ENCODE measurements around the gene EDRF1. TPM values are rescaled to one million over a fixed set of nuclear protein-coding genes. Genes with fewer than 3 reads are reported as not detected.

EDRF1 gene
- total RNA-seq, 2 experiments from 2014 or later = 117 to 232 TPM

- intact Hi-C loops (cut with micrococcal nuclease; ENCODE audit: unreplicated experiment) = no loop called here
- Histone ChIP-seq H3K27ac (ENCODE audit: low read depth, low read length, poor library complexity, severe bottlenecking) (no peak overlapping the region), H3K4me3 (ENCODE audit: low read depth, low read length, poor library complexity, severe bottlenecking) (no peak overlapping the region), H3K79me2 (ENCODE audit: insufficient read depth, low read depth, low read length) (no peaks in the 10 kb centered on the region), H3K9me3 (ENCODE audit: low read length) (no peaks in the 10 kb centered on the region), H4K20me1 (ENCODE audit: insufficient read depth, low read length) (no peaks in the 10 kb centered on the region), H2AFZ (ENCODE audit: low read length) (no peak overlapping the region), H3K36me3 (ENCODE audit: insufficient read depth, low read length) (no peaks in the 10 kb centered on the region), H3K4me2 (ENCODE audit: low read length) (no peak overlapping the region), H3K4me1 (ENCODE audit: insufficient read depth, low read length, poor library complexity, severe bottlenecking) (peaks cover 14% of the 10 kb centered on the region), H3K9me2 (ENCODE audit: insufficient read depth, low read length) (no peaks in the 10 kb centered on the region)
- TF ChIP-seq CTCF (conservative IDR thresholded peaks at IDR 0.05; ENCODE audit: low read length) (no peak), EZH2phosphoT487 (IDR thresholded peaks at IDR 0.05; ENCODE audit: borderline replicate concordance, low read depth, low read length) (no peak)
- BruUV-seq (replicated peaks) = no TSS peak
- ChIA-PET POLR2A (interaction anchor here (0.5 to 1.1 kb wide), 5 partner anchors 10 to 671 kb away, joined by 3 read pairs; no protein-coding TSS in a partner anchor), CTCF (ENCODE audit: unreplicated experiment) (interaction anchor here (0.5 kb wide), 1 partner anchor 1447 kb away, joined by 3 read pairs; no protein-coding TSS in a partner anchor)
- no peak for DNase-seq (ENCODE audit: low spot score)
Observed at GRCh38 chr10:125689955-125690569, 29.4 kb upstream of the EDRF1 start.

GRCh38 chr10:125691160-125691981 lies 28.1 kb upstream of the EDRF1 start:
- TF ChIP-seq CTCF (conservative IDR thresholded peaks at IDR 0.05; ENCODE audit: low read length) = no peak
- TF ChIP-seq EZH2phosphoT487 (IDR thresholded peaks at IDR 0.05; ENCODE audit: borderline replicate concordance, low read depth, low read length) = no peak
- POLR2A ChIA-PET = interaction anchor here (0.6 to 1.1 kb wide), 2 partner anchors 11 to 180 kb away, joined by 3 to 6 read pairs; no protein-coding TSS in a partner anchor

More at GRCh38 chr10:125691160-125691981, 28.1 kb upstream of the EDRF1 start:
- CTCF ChIA-PET (ENCODE audit: unreplicated experiment) = no interaction called here
- H3K9me2 ChIP-seq (ENCODE audit: insufficient read depth, low read length) = no peaks in the 10 kb centered on the region
- no peak overlapping the region for H3K4me2 ChIP-seq (ENCODE audit: low read length)
- H3K4me1 ChIP-seq (ENCODE audit: insufficient read depth, low read length, poor library complexity, severe bottlenecking) = peaks cover 14% of the 10 kb centered on the region
- H4K20me1 ChIP-seq (ENCODE audit: insufficient read depth, low read length) = no peaks in the 10 kb centered on the region
- intact Hi-C loops (cut with micrococcal nuclease; ENCODE audit: unreplicated experiment) = no loop called here
- no peaks in the 10 kb centered on the region for H3K36me3 ChIP-seq (ENCODE audit: insufficient read depth, low read length)
- no peaks in the 10 kb centered on the region for H3K9me3 ChIP-seq (ENCODE audit: low read length)
- no peak for DNase-seq (ENCODE audit: low spot score)
- no peaks in the 10 kb centered on the region for H3K79me2 ChIP-seq (ENCODE audit: insufficient read depth, low read depth, low read length)
- no TSS peak for BruUV-seq (replicated peaks)
- H3K4me3 ChIP-seq (ENCODE audit: low read depth, low read length, poor library complexity, severe bottlenecking) = no peak overlapping the region
- no peak overlapping the region for H2AFZ ChIP-seq (ENCODE audit: low read length)
- H3K27ac ChIP-seq (ENCODE audit: low read depth, low read length, poor library complexity, severe bottlenecking) = no peak overlapping the region
